ENCODE measurements around the gene GARIN5B.

The GARIN5B gene

DNA sequence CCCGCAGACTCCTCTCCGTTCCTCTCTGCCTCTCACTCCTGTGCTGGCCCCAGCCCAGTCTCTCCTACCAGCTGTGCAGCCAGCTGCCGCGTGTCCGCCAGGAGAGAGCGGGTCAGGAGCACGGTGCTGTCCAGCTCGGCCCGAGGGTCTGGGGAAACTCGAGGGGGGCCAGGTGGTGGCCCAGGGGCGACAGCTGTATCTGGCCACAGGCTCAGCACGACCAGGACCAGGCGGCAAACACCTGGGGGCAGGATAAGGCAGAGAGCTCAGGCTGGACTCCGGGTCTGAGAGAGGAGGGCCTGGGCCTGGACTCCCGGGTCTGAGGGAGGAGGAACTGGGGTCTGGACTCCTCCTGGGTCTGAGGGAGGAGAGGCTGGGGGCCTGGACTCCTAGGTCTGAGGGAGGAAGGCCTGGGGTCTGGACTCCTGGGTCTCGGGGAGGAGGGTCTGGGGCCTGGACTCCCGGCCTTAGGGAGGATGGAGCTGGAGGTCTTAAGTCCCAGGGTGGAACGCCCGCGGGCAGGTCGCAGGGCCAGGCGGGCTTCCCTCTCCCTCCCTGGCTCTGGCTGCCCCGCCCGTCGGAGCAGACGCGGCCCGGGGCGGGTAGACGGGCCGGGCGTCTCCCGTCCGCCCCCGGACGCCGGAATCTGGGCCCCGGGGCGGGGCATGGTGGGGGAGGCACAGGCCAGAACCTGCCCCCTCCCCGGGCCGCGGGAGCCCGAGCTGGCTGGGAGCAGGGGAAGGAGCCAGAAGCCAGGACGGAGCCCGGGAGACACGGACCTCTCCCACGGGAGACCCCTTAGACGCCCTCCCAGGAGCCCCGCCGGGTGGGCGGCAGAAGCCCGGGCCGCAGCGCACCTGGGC lies 5.9 kb upstream of the GARIN5B start:
- peak; percentile 51 for DNase-seq

DNA sequence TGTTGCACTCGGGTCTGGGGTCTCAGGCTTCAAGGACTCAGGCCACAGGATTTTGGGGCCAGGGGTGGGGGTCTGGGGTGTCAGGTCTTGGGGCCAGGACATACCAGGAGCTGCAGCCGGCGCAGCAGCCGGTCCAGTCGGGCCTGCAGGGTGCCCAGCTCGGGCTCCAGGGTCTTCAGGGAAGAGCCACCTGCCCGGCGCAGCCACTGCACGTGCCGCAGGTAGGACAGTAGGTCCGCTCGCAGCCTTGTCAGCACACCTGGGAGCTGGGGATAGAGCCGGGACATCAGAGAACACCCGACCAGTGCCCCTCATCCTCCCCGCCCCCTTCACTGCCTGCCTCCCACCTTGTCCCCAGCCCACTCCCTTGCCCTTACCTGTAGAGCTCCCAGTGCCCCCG lies 5.0 kb upstream of the GARIN5B start:
- no peak for DNase-seq

DNA sequence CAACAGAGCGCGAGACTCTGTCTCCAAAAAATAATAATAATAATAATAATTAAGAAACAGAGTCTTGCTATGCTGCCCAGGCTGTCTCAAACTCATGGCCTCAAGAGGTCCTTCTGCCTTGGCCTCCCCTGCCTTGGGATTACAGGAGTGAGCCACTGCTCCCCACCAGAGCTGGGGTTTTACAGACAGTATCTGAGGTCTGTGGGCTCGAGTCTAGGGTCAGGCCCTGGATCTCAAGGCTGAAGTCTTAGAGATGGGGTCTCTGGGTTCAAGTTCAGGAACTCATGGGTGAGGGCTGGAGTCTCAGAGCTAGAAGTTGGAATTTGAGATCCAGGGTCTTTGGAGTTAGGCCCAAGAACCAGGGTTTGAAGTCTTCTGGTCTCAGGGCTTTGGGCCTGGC lies 3.7 kb upstream of the GARIN5B start:
- DNase-seq: no peak

GRCh38 chr19:55365964-55366363 lies 2.9 kb upstream of the GARIN5B start:
- no peak for DNase-seq

DNA sequence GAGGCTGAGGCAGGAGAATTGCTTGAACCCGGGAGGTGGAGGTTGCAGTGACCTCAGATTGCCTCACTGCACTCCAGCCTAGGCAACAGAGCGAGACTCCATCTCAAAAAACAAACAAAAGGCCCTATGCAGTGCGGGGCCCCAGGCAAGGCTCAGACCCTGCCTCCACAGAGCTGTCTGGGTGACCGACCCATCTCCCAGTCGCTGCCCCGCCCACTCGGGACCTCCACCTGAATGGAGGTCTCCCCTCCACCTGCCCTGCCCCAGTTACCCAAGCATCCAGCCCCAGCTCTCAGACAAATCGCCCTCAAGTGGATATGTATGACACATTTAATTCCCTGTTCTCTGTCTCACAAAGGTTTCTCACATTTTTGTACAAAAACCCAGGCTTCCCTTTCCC lies 2.2 kb upstream of the GARIN5B start:
- DNase-seq: no peak

DNA sequence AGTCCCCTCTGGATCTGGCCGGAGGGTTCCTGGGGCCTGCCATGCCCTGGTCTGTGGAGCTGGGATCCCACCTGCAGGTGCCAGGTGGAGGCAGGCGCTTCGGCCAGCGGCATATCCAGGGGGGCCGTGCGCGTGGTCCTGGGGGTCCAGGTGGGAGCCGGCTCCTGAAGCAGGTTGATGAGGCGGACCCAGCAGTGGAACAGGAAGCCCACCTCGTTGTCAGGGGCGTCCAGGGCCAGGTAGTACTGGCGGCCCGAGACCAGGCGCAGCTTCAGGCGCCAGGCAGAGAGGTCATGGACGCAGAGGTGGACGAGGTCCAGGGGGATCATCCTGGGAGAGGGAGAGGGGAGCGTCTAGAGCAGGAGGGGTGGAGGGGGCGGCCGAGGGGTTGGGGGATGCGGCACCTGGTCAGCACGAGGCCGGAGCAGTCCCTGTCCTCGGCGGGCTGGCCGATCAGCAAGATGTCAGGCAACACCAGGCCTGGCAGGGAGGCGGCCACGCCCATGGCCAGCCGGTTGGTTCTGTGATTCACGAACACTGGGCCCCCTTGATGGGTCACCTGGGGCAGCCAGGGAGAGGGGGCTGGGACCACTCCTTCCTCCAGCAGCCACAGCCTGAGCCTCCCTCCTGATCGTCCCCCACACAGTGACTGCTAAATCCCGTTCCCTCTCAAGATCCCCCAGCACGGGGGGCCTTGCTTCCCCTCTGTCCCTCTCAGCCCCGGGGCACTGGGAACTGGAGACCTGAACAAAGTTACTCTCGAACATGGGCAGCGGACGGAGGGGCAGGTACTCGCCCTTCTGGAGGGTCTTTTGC lies 678 bp downstream of the GARIN5B start:
- no peak for DNase-seq

GRCh38 chr19:55360902-55361301 lies 2.2 kb downstream of the GARIN5B start:
- no peak for DNase-seq

GRCh38 chr19:55358943-55359908 lies 3.8 kb downstream of the GARIN5B start:
- DNase-seq: no peak

DNA sequence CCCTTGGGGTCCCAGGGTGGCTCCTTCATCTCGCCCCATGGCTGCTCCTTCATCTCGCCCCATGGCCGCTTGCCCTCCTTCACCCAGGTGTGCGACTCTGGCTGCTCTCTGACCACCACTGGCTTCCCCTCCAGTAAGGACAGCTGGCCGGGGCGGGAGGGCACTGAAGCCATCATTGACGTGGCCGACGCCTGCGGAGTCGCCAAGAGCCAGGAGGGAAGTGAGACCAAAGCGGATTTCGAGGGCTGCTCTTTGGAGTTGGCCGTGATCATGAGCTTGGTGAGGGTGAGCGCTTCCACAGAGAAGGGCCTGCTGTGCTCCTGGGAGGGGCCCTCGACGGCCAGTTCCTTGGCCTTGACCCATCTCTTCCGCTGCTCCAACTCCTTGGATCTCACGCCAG lies 4.6 kb downstream of the GARIN5B start:
- DNase-seq: no peak

- DNase-seq: no peak
Measured at GRCh38 chr19:55355213-55355821, 7.7 kb downstream of the GARIN5B start.

- DNase-seq: no peak
Measured at GRCh38 chr19:55354698-55355212, 8.3 kb downstream of the GARIN5B start, which contains the start of gene COX6B2. COX6B2 (minus strand) TSS chr19:55354719; CDS start chr19:55354521, 198 bp downstream.

DNA sequence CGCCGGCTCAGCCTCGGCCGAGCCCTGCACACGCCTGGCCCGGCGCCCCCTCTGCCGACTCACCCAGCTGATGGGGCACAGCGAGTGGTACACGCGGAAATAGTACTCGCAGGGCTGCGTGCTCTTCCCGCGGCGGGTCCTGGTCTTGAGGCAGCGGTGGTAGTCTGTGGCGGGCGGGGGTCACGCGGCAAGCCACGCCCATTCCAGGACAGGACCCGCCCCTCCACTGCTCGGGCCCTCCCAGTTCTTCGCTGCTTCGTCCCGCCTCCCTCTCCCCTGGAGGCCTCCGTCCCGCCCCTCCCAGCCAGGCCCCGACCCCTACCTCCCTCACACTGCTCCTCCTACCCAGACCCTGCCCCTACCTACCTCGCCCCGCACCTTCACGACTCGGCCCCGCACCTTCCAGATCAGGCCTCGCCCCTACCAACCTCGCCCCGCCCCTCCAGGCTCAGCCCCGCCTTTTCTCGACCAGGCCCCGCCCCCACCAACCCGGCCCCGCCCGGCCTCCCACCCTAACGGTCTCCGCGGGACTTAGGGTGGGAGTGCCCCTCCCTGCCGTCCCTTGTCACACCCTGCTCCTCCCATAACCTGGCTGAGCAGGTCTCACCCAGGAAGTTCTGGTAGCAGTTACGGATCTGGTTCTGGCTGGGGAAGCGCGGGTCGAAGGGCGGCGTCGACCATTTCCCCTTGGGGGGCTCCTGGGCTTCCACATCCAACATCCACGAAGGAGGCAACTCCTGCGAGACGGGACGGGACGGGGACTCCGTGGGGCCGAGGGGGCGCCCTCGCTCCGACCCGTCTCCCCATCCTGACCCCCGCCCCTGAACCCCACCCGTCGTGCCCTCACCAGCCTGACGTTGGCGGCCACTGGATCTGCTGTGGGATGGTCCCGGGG lies 9.0 kb downstream of the GARIN5B start:
- peak; percentile 76 for DNase-seq

GRCh38 chr19:55353356-55353802 lies 9.7 kb downstream of the GARIN5B start:
- DNase-seq: no peak

DNA sequence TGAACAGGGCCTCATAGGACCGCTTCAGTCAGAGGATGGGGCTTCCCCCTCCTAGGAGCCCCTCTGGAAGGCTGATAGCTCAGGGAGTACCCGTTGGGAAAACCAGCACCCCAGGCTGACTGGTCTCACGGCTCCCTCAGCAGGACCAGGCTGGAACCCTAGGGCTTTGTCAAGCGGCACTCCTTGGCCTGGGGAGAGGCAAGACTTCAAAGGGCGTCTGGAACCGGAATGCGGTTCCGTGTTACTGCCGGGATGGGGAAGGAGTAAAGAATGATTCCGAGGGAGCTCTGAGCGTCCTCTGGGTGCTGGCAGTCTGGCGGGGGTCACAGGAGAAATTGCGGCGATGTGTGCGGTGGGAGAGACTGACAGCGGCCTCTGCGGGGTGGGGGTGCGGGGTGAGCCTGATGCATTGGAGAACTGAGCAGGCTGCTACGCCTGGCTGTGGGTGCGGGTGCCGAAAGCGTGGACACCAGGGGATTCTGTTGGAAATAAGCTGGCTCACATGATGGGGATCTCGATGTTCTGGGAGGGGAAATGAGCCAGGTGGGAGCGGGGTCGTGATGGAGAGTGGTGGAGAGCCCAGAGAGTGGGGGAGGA lies 10.4 kb downstream of the GARIN5B start:
- no peak for DNase-seq

DNA sequence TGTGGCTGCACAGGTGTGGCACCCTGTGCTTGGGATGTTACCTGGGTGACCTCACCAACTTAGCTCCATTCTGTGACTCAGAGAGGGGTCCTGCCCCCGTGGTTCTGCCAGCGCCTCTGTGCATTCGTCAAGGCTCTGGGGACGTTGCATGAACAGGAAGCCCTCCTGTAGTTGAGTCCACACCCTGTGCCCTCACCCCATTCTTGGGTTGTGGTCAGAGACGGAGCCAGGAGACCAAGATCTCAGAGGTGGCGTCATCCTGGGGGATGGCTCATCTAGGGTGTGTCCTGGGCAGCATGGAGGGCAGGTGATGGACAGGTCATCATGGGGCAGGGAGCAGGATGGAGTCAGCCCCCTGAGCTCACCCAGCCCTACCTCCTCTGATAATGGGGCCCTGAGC lies 11.0 kb downstream of the GARIN5B start:
- no peak for DNase-seq

DNA sequence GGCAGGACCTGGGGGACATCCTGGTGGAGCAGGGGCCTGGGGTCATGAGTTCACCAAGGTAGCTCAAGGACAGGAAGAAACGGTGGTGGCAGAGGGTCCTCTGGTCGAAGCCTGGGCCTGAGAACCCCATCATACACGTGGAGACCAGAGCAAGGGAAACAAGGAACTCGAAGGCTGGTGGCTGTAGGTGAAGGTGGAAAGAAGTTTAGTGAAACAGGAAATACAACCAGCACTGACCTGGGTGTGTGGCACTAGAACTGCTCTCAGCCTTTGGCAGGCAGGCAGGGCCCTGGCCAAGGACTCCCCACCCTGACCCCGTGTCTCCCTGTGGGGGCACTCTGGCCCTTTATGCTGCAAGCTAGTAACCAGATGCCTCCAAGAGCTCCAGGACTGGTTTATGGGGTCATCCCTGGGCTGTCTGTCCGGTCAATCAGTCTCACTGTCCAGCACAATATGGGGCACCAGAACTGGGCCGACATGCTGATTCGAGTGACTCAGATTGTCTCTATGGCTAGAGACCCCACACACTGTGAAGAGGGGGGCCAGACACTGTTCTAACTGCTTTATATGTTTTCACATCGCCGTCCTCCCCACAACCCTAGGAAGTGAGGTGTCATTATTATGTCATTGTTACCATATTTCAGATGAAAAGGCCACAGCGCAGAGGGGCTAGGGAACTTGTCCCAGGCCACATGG lies 12.3 kb downstream of the GARIN5B start:
- no peak for DNase-seq

DNA sequence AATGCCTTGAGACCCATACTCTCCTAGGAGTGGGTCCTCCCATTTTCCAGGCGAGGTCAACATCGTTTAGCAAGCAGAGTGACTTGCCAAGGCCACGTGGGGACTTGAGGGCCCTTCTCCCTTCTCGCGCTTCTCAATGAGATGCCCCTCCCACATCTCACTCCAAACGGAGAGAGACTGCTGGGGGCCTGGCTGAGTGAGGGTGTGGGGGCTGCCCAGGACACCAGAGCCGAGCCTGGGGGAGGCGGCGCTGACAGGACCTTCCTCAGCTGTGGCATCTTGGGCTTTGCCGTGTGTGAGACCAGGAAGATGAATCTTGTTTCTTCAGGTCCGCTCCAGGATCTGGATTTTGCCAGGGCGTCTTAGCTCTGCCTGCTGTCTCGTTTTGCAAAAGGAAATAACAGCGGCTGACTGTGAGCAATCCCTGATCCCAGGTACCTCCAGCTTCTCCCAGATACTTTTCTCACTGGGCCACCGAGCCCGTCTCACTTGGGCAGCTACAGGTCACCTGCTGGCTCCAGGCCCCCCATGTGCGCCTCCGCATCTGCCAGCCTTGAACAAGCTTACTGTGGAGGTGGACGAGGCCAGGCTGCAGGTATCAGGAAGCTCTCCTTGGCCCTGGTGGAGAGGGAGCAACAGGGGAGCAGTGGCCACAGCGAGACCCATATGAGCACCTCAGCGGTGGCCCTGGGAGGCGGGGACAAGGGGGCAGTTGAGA lies 14.6 kb downstream of the GARIN5B start:
- DNase-seq: peak; percentile 47

DNA sequence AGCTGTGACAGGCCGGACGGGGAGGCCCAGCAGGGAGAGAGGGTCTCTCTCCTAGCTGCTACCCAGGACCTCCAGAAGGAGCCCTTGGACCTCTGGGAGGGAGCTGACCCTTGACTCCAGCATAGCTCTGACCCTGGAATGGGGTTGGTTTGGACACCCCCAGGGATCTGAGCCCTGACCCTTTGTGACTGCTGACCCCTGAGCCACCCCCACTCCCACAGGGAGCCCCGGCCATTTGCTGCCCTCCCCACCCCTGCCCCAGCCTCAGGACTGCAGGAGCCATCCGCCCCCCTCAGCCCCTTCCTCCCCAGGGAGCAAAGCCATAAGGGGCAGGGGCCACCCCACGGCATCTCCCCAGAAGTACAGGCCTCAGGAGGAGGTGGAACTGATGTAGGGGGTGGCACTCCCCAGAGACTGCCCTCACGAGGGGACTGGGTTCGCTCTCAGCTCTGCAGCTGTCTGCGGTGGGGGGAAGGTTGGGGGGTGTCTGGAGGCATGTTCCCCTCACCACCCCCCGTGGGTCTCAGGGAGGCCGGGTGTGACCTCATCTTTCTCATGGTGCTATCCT lies 15.5 kb downstream of the GARIN5B start:
- no peak for DNase-seq

Data from retina (tissue), 1 donor.